Coronary artery (tissue), 2 donors: ENCODE data around the gene STK39.

Experiments used
- DNase-seq: peaks from one replicate; pipeline ENCODE4 v3.0.0-alpha.2; 2017; ENCODE audit warnings: low spot score
- H3K27ac ChIP-seq, 2 donors: fragments of 200-600 bp; sonication (generic); one replicate each; pipeline ENCODE4 v1.5.1; 2016 to 2019
- H3K4me3 ChIP-seq: fragments of 200-600 bp; sonication (generic); 2 replicates; pipeline ENCODE4 v1.5.1; 2016; ENCODE audit warnings: mild to moderate bottlenecking, moderate library complexity
- TF ChIP-seq, protein P1 (sequence below): fragments of 200-600 bp; sonication (generic); IDR thresholded peaks from one replicate; pipeline ENCODE4 v1.5.1; 2019; ENCODE audit warnings: antibody characterized with exemption

STK39 gene

DNA sequence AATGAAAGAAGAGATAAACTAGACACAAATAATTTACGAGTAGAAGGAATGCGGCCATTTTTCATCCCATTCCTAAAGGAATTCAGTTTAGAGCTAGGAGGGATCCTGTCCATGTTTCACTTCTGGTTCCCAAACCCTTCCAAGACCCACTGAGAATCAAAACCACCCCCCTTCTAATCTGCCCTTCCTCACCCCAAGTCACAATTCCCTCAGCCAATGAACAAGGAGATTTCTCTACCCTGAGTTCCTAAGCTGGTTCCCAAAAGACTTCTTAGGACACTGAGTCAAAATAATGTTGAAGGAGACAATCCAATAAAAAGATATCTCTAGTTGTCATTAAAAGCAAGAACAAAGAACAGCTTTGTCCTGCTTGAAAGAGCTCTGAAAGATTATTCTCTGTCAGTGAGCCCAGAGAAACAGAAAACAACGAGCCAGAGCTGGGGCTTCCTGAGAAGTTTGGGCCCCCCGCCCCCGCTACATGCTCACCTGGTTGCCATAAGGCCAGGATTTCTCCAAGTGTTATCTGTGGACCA lies 45.7 kb downstream of the STK39 start:
- TF ChIP-seq, protein P1, sequence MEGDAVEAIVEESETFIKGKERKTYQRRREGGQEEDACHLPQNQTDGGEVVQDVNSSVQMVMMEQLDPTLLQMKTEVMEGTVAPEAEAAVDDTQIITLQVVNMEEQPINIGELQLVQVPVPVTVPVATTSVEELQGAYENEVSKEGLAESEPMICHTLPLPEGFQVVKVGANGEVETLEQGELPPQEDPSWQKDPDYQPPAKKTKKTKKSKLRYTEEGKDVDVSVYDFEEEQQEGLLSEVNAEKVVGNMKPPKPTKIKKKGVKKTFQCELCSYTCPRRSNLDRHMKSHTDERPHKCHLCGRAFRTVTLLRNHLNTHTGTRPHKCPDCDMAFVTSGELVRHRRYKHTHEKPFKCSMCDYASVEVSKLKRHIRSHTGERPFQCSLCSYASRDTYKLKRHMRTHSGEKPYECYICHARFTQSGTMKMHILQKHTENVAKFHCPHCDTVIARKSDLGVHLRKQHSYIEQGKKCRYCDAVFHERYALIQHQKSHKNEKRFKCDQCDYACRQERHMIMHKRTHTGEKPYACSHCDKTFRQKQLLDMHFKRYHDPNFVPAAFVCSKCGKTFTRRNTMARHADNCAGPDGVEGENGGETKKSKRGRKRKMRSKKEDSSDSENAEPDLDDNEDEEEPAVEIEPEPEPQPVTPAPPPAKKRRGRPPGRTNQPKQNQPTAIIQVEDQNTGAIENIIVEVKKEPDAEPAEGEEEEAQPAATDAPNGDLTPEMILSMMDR = no peak
- Histone ChIP-seq H3K4me3 (no peak overlapping the region), H3K27ac (no peak overlapping the region)
- DNase-seq = no peak

DNA sequence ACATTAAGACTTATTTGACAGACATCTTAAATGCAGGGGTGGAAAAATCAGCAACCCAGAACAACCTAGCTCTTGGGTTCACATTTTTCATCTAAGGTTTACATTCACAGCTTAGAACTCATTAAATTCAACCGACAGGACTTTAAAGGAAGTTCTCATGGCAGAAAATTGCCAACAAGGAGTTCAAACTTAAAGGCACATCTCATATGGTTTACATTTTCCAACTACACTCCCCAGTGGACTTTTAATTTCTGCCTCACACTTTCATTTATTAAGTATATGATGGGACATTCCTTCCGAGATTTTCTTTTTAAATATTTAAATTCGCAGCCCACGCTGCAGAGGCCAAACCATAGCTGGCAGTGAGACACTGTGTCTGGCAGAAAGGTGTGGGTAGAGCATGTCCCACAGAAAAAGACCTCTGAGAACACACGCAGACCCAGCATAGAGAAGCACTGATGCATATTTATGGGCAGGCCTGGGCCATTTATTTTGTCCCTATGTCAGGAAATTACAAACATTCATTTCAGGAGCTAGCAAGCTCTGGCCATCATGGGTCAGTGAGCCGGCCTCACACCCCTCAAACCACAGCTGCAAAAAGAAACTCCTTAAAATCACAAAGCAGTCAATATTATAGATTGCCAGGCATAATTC lies 46.3 kb downstream of the STK39 start:
- TF ChIP-seq, protein P1 = no peak
- H3K4me3 ChIP-seq = no peak overlapping the region
- H3K27ac ChIP-seq = no peak overlapping the region
- DNase-seq = no peak

DNA sequence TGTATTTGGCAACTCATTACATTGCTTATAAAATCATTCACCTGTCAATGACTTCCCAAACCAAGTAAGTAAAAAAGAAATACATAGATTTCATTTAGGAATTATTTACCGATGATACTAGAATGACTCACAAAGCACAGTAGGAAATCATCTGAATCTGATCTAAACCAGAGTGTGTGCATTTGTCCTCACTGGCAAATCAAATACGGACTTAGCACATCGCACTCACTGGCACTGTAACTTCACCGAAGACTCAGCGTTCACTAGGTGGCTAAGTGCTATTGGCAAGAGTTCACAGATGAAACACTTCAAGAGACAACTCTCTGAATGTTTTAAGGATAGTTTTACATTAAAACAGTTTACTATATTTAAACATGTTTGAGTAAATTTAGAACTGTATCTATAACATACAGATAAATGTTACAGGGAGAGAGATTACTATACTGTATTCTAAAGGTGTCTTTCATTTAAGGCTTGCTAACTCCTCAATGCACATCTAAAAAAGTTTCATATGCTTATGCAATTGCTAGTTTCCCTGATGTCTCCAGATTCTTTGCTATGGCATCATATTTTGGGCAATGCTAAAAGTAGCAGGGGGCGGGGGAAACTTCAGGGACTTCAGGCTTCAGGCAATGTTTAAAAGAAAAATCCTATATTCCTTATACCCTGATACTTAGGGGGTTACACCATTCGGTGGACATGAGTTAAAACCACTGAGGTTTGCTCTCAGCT lies 48.8 kb downstream of the STK39 start:
- DNase-seq = no peak
- TF ChIP-seq, protein P1 = no peak

DNA sequence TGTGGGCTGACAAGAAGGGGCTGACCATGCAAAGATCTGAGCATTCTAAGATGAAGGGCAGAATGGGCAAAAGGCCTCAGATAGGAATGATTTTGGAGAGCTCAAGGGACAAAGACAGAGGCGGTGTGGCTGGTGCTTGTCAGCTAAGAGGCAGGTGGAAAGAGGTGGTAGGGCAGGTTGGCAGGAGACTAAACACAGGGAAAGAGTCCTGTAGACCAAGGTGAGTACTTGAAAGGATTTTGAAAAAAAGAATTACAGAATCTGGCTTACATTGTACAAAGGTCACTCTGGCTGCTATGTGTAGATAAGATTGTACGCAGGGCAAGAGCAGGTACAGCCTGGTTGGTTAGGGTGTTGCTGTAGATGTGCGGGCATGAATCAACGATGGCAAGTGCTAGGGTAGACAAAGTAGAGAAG lies 50.6 kb downstream of the STK39 start:
- Histone ChIP-seq H3K27ac (no peak overlapping the region), H3K4me3 (no peak overlapping the region)
- DNase-seq = no peak
- TF ChIP-seq, protein P1 = no peak

More for the DNA sequence above, 48.8 kb downstream of the STK39 start:
- Histone ChIP-seq H3K4me3 (no peak overlapping the region), H3K27ac (no peak overlapping the region)

DNA sequence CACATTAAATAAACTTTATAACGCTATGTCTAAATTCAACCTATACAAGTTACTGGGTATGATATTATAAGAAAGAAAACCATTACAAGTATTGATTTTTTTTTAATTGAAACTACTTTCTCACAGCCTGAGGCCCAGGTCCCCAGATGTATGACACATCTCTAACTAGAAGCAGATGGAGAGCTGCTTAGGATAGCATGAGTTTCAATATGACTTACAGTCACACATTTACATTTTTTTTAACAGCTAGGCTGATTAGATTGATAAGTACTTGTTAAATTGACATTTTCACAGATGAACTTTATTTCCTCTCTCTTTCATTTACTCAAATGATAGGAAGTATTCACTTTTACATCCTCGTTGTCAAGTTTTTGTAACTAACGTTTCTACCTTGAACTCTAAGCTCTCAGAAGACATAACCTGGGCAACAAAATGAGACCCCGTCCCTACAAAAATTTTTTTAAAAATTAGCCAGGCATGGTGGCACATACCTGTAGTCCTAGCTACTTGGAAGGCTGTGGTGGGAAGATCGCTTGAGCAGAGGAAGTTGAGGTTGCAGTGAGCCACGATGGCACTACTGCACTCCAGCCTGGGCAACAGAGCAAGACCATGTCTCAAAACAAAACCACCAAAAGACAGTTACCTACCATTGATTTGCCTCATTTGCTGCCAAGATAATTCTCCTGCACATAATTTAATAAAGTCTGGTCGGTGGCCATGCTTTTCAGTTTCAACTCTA lies 52.4 kb downstream of the STK39 start:
- Histone ChIP-seq H3K4me3 (no peak overlapping the region), H3K27ac (no peak overlapping the region)
- DNase-seq = no peak
- TF ChIP-seq, protein P1 = no peak

DNA sequence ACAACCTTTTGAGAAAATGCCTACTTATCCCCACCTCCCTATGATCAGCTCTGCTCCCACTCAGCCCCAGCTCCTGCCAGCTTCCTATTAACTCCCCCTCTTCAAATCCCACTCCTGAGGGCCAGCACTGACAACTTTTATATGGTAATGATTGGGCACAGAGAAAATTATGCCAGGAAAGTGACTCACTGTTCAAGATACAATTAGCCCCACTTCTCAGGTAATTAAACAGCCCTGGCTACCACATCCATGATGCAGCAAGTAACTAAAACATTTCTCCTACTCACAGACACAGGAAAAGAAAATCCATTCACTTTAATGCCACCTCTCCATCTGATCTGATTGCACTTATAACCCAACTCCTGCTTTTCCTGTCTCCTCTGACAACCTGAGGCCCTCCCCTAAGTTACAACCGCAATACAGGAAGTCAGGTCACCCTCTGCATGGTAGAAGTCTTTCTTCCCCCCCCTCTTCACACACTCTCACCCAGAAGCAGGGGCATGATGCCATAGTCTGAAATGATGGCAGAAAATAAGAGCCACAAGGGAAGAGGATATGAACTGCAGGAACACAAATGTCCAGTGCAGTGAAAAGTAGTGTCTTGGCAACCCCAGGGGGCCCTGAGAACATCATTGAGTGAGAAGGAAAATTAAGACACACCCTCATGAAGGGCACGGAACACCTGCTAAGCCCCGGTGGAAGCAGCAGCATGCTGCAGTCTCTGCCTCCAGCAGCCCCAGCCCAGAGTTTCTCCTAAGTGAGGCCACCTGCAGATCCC lies 54.4 kb downstream of the STK39 start:
- TF ChIP-seq, protein P1 = no peak
- Histone ChIP-seq H3K27ac (no peak overlapping the region), H3K4me3 (no peak overlapping the region)
- DNase-seq = no peak
